ENCODE measurements around the gene GALNT2. TPM values are rescaled to one million over a fixed set of nuclear protein-coding genes. Genes with fewer than 3 reads are reported as not detected.

GALNT2 gene
- total RNA-seq, 1 experiment from 2014 or later: 141 TPM

- TF ChIP-seq CTCF (IDR thresholded peaks at IDR 0.05; ENCODE audit: unreplicated experiment): no peak
Observed at GRCh38 chr1:230292689-230293389, 225.8 kb downstream of the GALNT2 start.

GRCh38 chr1:230293390-230293700, 226.3 kb downstream of the GALNT2 start:
- peaks cover 54% of the 10 kb centered on the region for H3K27me3 Mint-ChIP-seq (ENCODE audit: unreplicated experiment)
- intact Hi-C loops (cut with micrococcal nuclease; ENCODE audit: unreplicated experiment): no loop called here
- no peak for DNase-seq
- no peaks in the 10 kb centered on the region for H3K36me3 Mint-ChIP-seq (ENCODE audit: insufficient read depth, unreplicated experiment)
- no peak overlapping the region for H3K27ac Mint-ChIP-seq (ENCODE audit: unreplicated experiment)
- no peak for TF ChIP-seq CTCF (IDR thresholded peaks at IDR 0.05; ENCODE audit: unreplicated experiment)
- CTCF ChIA-PET: interaction anchor here (0.5 kb wide), 1 partner anchor 1142 kb away, joined by 3 read pairs; no protein-coding TSS in a partner anchor
- H3K4me1 Mint-ChIP-seq (ENCODE audit: low read depth, unreplicated experiment): no peaks in the 10 kb centered on the region
- no peaks in the 10 kb centered on the region for H3K9me3 Mint-ChIP-seq (ENCODE audit: low read depth, unreplicated experiment)
- no peak overlapping the region for H3K4me3 Mint-ChIP-seq (ENCODE audit: low read depth, unreplicated experiment)
- no TSS peak for BruUV-seq (replicated peaks)

More at GRCh38 chr1:230292689-230293389, 225.8 kb downstream of the GALNT2 start:
- H3K4me1 Mint-ChIP-seq (ENCODE audit: low read depth, unreplicated experiment): peaks cover under 1% of the 10 kb centered on the region
- no peaks in the 10 kb centered on the region for H3K9me3 Mint-ChIP-seq (ENCODE audit: low read depth, unreplicated experiment)
- no peak overlapping the region for H3K4me3 Mint-ChIP-seq (ENCODE audit: low read depth, unreplicated experiment)
- no peak for DNase-seq
- BruUV-seq (replicated peaks): no TSS peak
- H3K36me3 Mint-ChIP-seq (ENCODE audit: insufficient read depth, unreplicated experiment): no peaks in the 10 kb centered on the region
- peaks cover 59% of the 10 kb centered on the region for H3K27me3 Mint-ChIP-seq (ENCODE audit: unreplicated experiment)
- no peak overlapping the region for H3K27ac Mint-ChIP-seq (ENCODE audit: unreplicated experiment)
- intact Hi-C loops (cut with micrococcal nuclease; ENCODE audit: unreplicated experiment): no loop called here
- CTCF ChIA-PET: no interaction called here

GRCh38 chr1:230295367-230295766, 228.3 kb downstream of the GALNT2 start:
- Mint-ChIP-seq H3K36me3 (ENCODE audit: insufficient read depth, unreplicated experiment) (no peaks in the 10 kb centered on the region), H3K4me3 (ENCODE audit: low read depth, unreplicated experiment) (no peak overlapping the region), H3K9me3 (ENCODE audit: low read depth, unreplicated experiment) (no peaks in the 10 kb centered on the region), H3K27me3 (ENCODE audit: unreplicated experiment) (peaks cover 40% of the 10 kb centered on the region), H3K27ac (ENCODE audit: unreplicated experiment) (no peak overlapping the region), H3K4me1 (ENCODE audit: low read depth, unreplicated experiment) (peaks cover 9% of the 10 kb centered on the region)
- no peak for DNase-seq
- CTCF ChIA-PET: no interaction called here
- no peak for TF ChIP-seq CTCF (IDR thresholded peaks at IDR 0.05; ENCODE audit: unreplicated experiment)
- intact Hi-C loops (cut with micrococcal nuclease; ENCODE audit: unreplicated experiment): no loop called here
- BruUV-seq (replicated peaks): no TSS peak

GRCh38 chr1:230299191-230300006, 232.4 kb downstream of the GALNT2 start:
- intact Hi-C loops (cut with micrococcal nuclease; ENCODE audit: unreplicated experiment): loop anchor here (10.0 kb wide), 1 partner anchor 195 kb away; no protein-coding TSS in a partner anchor
- Mint-ChIP-seq H3K27me3 (ENCODE audit: unreplicated experiment) (peaks cover 13% of the 10 kb centered on the region), H3K36me3 (ENCODE audit: insufficient read depth, unreplicated experiment) (no peaks in the 10 kb centered on the region), H3K9me3 (ENCODE audit: low read depth, unreplicated experiment) (no peaks in the 10 kb centered on the region), H3K4me1 (ENCODE audit: low read depth, unreplicated experiment) (peaks cover 9% of the 10 kb centered on the region), H3K4me3 (ENCODE audit: low read depth, unreplicated experiment) (no peak overlapping the region), H3K27ac (ENCODE audit: unreplicated experiment) (peak overlapping the region; percentile 70)
- BruUV-seq (replicated peaks): no TSS peak
- TF ChIP-seq CTCF (IDR thresholded peaks at IDR 0.05; ENCODE audit: unreplicated experiment): no peak
- DNase-seq: no peak
- CTCF ChIA-PET: no interaction called here

Measured in Calu3 (cell line).